A673 (cell line): ENCODE data around the gene SCN3B. TPM values are rescaled to one million over a fixed set of nuclear protein-coding genes. Genes with fewer than 3 reads are reported as not detected.

Experiments
- BruUV-seq: library from RNA; stranded (reverse); fragments of 400-500 nt; replicated peaks from 2 replicates; lab custom pipeline; 2021; lab: Mats Ljungman, UMichigan
- CTCF ChIA-PET: fragments of 300-600 bp; sonication (Branson Sonifier 250); formaldehyde crosslinking; loops from one replicate; lab custom pipeline; 2022; ENCODE audit warnings: antibody characterized with exemption; lab: Charles Lee
- POLR2A ChIA-PET: fragments of 300-600 bp; sonication (Branson Sonifier 250); formaldehyde crosslinking; loops from one replicate; lab custom pipeline; 2022; ENCODE audit warnings: antibody characterized with exemption; ENCODE audit not compliant: low non-redundant PET; lab: Charles Lee
- DNase-seq: peaks from one replicate; pipeline ENCODE4 v3.0.0-alpha.2; 2015; ENCODE audit warnings: low spot score
- H3K27ac ChIP-seq: fragments of 200-600 bp; sonication (generic); 2 replicates; pipeline ENCODE4 v1.5.1; 2016; ENCODE audit warnings: mixed run types, low read depth, mild to moderate bottlenecking, mixed read lengths, antibody characterized with exemption, low read length; ENCODE audit not compliant: poor library complexity, severe bottlenecking
- H3K27me3 ChIP-seq: fragments of 200-600 bp; sonication (generic); replicated peaks from 2 replicates; pipeline ENCODE4 v1.6.1; 2017; ENCODE audit warnings: mixed run types, low read depth, mild to moderate bottlenecking, mixed read lengths, antibody characterized with exemption, low read length; ENCODE audit not compliant: insufficient read depth, poor library complexity
- H3K36me3 ChIP-seq: fragments of 200-600 bp; sonication (generic); 2 replicates; pipeline ENCODE4 v1.6.1; 2016; ENCODE audit warnings: mixed run types, mild to moderate bottlenecking, mixed read lengths, antibody characterized with exemption, low read length; ENCODE audit not compliant: insufficient read depth, poor library complexity, severe bottlenecking
- H3K4me1 ChIP-seq: fragments of 200-600 bp; sonication (generic); 2 replicates; pipeline ENCODE4 v1.6.1; 2017; ENCODE audit warnings: mixed run types, mild to moderate bottlenecking, mixed read lengths, antibody characterized with exemption, low read length; ENCODE audit not compliant: insufficient read depth, poor library complexity, severe bottlenecking
- H3K4me3 ChIP-seq: fragments of 200-600 bp; sonication (generic); 2 replicates; pipeline ENCODE4 v1.5.1; 2016; ENCODE audit warnings: low read depth, mixed run types, mild to moderate bottlenecking, mixed read lengths, low read length; ENCODE audit not compliant: poor library complexity, severe bottlenecking
- H3K9me3 ChIP-seq: fragments of 200-600 bp; sonication (generic); 2 replicates; pipeline ENCODE4 v1.6.1; 2016; ENCODE audit warnings: mixed run types, low read depth, mild to moderate bottlenecking, mixed read lengths, antibody characterized with exemption, low read length; ENCODE audit not compliant: poor library complexity, severe bottlenecking
- EZH2 ChIP-seq: fragments of 200-600 bp; sonication (generic); IDR thresholded peaks from 2 replicates; pipeline ENCODE4 v1.6.1; 2017; ENCODE audit warnings: borderline replicate concordance, low read depth, mild to moderate bottlenecking, mixed read lengths, antibody characterized with exemption, low read length; ENCODE audit not compliant: poor library complexity, severe bottlenecking
- intact Hi-C: fragments of 100-400 bp; cut with micrococcal nuclease; formaldehyde crosslinking; loops from one replicate; pipeline ENCODE4 v1.10.0; 2022; ENCODE audit not compliant: unreplicated experiment
- total RNA-seq: library from RNA; stranded (reverse); gene quantifications from 2 replicates; pipeline ENCODE4 v1.2.3, GENCODE V29; 2021
- TF ChIP-seq, protein P1 (sequence below): fragments of 300-800, 200-600 bp; sonication (generic); conservative IDR thresholded peaks from 2 replicates; pipeline ENCODE4 v1.5.1; 2017; ENCODE audit warnings: low read depth, mild to moderate bottlenecking, antibody characterized with exemption, low read length, moderate library complexity, mixed read lengths

The SCN3B gene
- total RNA-seq, 1 experiment from 2014 or later, result 0.13 TPM

DNA sequence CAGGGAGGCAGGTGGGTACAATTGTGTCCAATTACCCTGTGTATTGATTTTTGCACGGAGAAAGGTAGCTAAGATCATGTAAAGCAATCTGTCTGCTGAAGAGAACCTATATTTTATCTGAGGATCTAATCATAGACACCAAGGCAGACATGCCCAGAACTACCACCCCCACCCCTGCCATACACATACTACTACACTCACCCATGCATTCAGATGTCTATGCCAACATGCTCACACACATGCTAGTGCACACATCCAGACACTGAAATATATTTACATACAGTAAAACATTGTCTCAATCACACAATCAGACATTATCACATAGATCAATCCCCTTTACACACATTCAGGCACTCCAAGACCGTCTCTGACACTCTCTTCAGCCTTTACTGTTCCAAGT is 1.8 kb downstream of the SCN3B start:
- no peak overlapping the region for H3K27ac ChIP-seq
- peaks cover 60% of the 10 kb centered on the region for H3K27me3 ChIP-seq
- ChIA-PET POLR2A (no interaction called here), CTCF (no interaction called here)
- H3K4me1 ChIP-seq, result peaks cover 15% of the 10 kb centered on the region
- H3K36me3 ChIP-seq, result no peaks in the 10 kb centered on the region
- DNase-seq, result no peak
- no peak for TF ChIP-seq EZH2
- TF ChIP-seq, protein P1, sequence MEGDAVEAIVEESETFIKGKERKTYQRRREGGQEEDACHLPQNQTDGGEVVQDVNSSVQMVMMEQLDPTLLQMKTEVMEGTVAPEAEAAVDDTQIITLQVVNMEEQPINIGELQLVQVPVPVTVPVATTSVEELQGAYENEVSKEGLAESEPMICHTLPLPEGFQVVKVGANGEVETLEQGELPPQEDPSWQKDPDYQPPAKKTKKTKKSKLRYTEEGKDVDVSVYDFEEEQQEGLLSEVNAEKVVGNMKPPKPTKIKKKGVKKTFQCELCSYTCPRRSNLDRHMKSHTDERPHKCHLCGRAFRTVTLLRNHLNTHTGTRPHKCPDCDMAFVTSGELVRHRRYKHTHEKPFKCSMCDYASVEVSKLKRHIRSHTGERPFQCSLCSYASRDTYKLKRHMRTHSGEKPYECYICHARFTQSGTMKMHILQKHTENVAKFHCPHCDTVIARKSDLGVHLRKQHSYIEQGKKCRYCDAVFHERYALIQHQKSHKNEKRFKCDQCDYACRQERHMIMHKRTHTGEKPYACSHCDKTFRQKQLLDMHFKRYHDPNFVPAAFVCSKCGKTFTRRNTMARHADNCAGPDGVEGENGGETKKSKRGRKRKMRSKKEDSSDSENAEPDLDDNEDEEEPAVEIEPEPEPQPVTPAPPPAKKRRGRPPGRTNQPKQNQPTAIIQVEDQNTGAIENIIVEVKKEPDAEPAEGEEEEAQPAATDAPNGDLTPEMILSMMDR, result no peak
- BruUV-seq, result no TSS peak
- no peak overlapping the region for H3K4me3 ChIP-seq
- intact Hi-C loops, result no loop called here
- H3K9me3 ChIP-seq, result no peaks in the 10 kb centered on the region

DNA sequence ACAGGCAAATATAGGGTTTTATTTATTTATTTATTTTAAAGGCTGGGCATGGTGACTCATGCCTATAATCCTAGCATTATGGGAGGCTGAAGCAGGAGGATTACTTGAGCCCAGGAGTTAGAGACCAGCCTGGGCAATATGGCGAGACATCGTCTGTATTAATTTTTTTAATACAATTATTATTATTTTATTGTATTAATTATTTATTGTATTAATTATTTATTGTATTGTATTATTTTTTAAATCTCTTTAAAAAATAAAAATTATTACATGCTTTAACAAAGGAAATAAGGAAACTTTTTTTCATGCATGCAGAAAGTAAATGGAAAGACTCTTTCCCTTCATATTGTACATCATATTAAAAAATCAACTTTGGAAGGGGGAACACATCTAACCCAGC is 3.5 kb downstream of the SCN3B start:
- intact Hi-C loops, result no loop called here
- Histone ChIP-seq H3K27me3 (peaks cover 76% of the 10 kb centered on the region), H3K27ac (no peak overlapping the region), H3K4me3 (no peak overlapping the region), H3K4me1 (peaks cover 12% of the 10 kb centered on the region), H3K9me3 (no peaks in the 10 kb centered on the region), H3K36me3 (no peaks in the 10 kb centered on the region)
- no peak for DNase-seq
- TF ChIP-seq, protein P1, result no peak
- no peak for TF ChIP-seq EZH2
- CTCF ChIA-PET, result no interaction called here
- POLR2A ChIA-PET, result no interaction called here
- BruUV-seq, result no TSS peak

DNA sequence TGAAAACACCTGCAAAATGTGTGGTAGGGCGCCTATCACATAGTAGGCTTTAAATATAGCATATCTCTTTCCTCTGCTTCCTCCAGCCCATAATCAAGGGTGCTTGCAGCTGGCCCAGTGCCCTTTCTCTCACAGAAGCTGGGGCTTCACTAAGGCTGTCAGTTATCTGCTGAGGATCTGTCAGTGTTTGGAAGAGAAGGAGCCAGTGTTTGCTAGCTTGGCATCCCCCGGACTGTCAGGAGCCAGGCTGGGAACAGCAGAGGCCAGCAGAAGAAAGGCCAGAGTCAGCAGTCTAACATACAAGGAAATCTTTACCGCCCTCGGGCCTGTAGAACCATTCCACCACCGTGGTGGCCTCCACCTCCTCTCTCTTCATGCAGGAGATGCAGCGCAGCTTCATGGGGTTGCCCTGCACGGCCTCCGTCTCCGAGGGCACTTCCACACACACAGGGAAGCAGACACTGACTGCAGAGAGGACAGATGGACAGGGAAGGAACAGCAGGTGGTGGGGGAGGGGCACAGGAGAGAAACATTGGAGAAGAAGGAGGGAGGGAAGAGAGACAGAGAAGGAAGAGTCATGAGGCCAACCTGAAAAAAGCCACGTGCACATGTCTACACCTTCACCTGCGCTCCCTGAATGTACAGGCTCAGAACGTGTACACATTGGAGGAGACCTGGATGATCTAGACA is 9.0 kb downstream of the SCN3B start:
- POLR2A ChIA-PET, result no interaction called here

More for the DNA sequence above, 9.0 kb downstream of the SCN3B start:
- BruUV-seq, result no TSS peak
- Histone ChIP-seq H3K27ac (no peak overlapping the region), H3K27me3 (peaks cover 44% of the 10 kb centered on the region), H3K9me3 (no peaks in the 10 kb centered on the region), H3K4me3 (no peak overlapping the region), H3K36me3 (no peaks in the 10 kb centered on the region), H3K4me1 (no peaks in the 10 kb centered on the region)
- TF ChIP-seq EZH2, result no peak
- TF ChIP-seq, protein P1, result no peak
- intact Hi-C loops, result no loop called here
- CTCF ChIA-PET, result no interaction called here
- DNase-seq, result no peak
